ENCODE measurements around the gene GRIP1.

The GRIP1 gene

GRCh38 chr12:66637699-66638301 lies 41.1 kb downstream of the GRIP1 start:
- DNase-seq: no peak

GRCh38 chr12:66636771-66637170 lies 42.1 kb downstream of the GRIP1 start:
- DNase-seq: no peak

- DNase-seq: no peak
Observed at GRCh38 chr12:66633676-66634075, 45.2 kb downstream of the GRIP1 start.

- DNase-seq: no peak
Observed at GRCh38 chr12:66629138-66629870, 49.6 kb downstream of the GRIP1 start.

GRCh38 chr12:66627988-66628317 lies 50.9 kb downstream of the GRIP1 start:
- no peak for DNase-seq

GRCh38 chr12:66627270-66627987 lies 51.4 kb downstream of the GRIP1 start:
- DNase-seq: no peak

GRCh38 chr12:66624806-66625205 lies 54.1 kb downstream of the GRIP1 start:
- no peak for DNase-seq

GRCh38 chr12:66623455-66623854 lies 55.4 kb downstream of the GRIP1 start:
- DNase-seq: no peak

GRCh38 chr12:66620688-66621087 lies 58.2 kb downstream of the GRIP1 start:
- DNase-seq: no peak

- DNase-seq: no peak
Observed at GRCh38 chr12:66620026-66620425, 58.9 kb downstream of the GRIP1 start.

GRCh38 chr12:66617991-66618390 lies 60.9 kb downstream of the GRIP1 start:
- no peak for DNase-seq

- no peak for DNase-seq
Observed at GRCh38 chr12:66612090-66612775, 66.6 kb downstream of the GRIP1 start.

GRCh38 chr12:66607147-66607546 lies 71.7 kb downstream of the GRIP1 start:
- DNase-seq: no peak

GRCh38 chr12:66605293-66605692 lies 73.6 kb downstream of the GRIP1 start:
- no peak for DNase-seq

- no peak for DNase-seq
Observed at GRCh38 chr12:66603981-66604479, 74.8 kb downstream of the GRIP1 start.

- DNase-seq: no peak
Observed at GRCh38 chr12:66603461-66603860, 75.4 kb downstream of the GRIP1 start.

GRCh38 chr12:66602483-66603143 lies 76.3 kb downstream of the GRIP1 start:
- DNase-seq: no peak

- DNase-seq: no peak
Observed at GRCh38 chr12:66600903-66601302, 78.0 kb downstream of the GRIP1 start.

GRCh38 chr12:66599816-66600215 lies 79.1 kb downstream of the GRIP1 start:
- DNase-seq: no peak

GRCh38 chr12:66598608-66599007 lies 80.3 kb downstream of the GRIP1 start:
- no peak for DNase-seq

- no peak for DNase-seq
Observed at GRCh38 chr12:66598079-66598478, 80.8 kb downstream of the GRIP1 start.

- no peak for DNase-seq
Observed at GRCh38 chr12:66596199-66596598, 82.7 kb downstream of the GRIP1 start.

GRCh38 chr12:66594688-66595087 lies 84.2 kb downstream of the GRIP1 start:
- DNase-seq: no peak
